Measurements from ENCODE around the gene CYB561A3. TPM values are rescaled to one million over a fixed set of nuclear protein-coding genes. Genes with fewer than 3 reads are reported as not detected.

CYB561A3 gene
- total RNA-seq, 4 donors from 2014 or later: 39.3 to 62.8 (median 49.7) TPM

DNA sequence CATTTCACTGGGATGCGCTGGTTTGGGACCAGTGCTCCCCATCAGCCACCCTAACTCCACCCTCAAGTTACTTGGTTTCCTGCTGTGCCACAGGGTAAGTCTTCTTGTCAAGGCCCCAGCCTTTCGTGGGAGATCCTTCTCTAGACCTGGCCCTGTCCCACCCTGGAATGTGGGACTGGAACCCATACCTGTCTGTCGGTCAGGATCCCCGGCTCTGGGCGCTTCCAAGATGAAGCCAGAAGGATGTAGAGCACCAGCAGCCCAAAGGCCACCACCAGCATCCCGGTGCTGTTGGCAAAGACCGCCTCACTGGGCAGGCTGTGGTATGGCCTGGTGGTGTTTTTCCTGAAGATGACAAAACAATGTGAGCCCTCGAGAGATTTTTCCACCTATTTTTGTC lies 10.9 kb downstream of the CYB561A3 start:
- H3K9me3 ChIP-seq: no peaks in the 10 kb centered on the region
- no peak for DNase-seq
- H3K27me3 ChIP-seq: no peaks in the 10 kb centered on the region
- H3K27ac ChIP-seq: no peak overlapping the region
- 97 to 100% methylated on average over 8 of the region's 8 CpGs for WGBS, 2 donors
- H3K4me1 ChIP-seq: no peaks in the 10 kb centered on the region
- TF ChIP-seq POLR2A (IDR thresholded peaks at IDR 0.05): no peak
- TF ChIP-seq, protein P1, sequence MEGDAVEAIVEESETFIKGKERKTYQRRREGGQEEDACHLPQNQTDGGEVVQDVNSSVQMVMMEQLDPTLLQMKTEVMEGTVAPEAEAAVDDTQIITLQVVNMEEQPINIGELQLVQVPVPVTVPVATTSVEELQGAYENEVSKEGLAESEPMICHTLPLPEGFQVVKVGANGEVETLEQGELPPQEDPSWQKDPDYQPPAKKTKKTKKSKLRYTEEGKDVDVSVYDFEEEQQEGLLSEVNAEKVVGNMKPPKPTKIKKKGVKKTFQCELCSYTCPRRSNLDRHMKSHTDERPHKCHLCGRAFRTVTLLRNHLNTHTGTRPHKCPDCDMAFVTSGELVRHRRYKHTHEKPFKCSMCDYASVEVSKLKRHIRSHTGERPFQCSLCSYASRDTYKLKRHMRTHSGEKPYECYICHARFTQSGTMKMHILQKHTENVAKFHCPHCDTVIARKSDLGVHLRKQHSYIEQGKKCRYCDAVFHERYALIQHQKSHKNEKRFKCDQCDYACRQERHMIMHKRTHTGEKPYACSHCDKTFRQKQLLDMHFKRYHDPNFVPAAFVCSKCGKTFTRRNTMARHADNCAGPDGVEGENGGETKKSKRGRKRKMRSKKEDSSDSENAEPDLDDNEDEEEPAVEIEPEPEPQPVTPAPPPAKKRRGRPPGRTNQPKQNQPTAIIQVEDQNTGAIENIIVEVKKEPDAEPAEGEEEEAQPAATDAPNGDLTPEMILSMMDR (IDR thresholded peaks at IDR 0.05): no peak
- H3K4me3 ChIP-seq (replicated peaks in 1 of 3): no peak overlapping the region
- intact Hi-C loops (cut with DNase I): no loop called here
- H3K36me3 ChIP-seq: peaks cover 13 to 26% of the 10 kb centered on the region in 2 donors

- Histone ChIP-seq H3K36me3 (peaks cover 13 to 26% of the 10 kb centered on the region in 2 donors), H3K9me3 (no peaks in the 10 kb centered on the region), H3K4me1 (no peaks in the 10 kb centered on the region), H3K27me3 (no peaks in the 10 kb centered on the region), H3K27ac (no peak overlapping the region), H3K4me3 (replicated peaks in 1 of 3) (no peak overlapping the region)
- intact Hi-C loops (cut with DNase I): no loop called here
- no peak for DNase-seq
- TF ChIP-seq POLR2A (IDR thresholded peaks at IDR 0.05): no peak
- TF ChIP-seq, protein P1 (IDR thresholded peaks at IDR 0.05): no peak
- 100% methylated on average over 1 of the region's 1 CpG for WGBS, 2 donors
Observed at GRCh38 chr11:61350336-61350735, 11.3 kb downstream of the CYB561A3 start.

GRCh38 chr11:61349916-61350315 lies 11.8 kb downstream of the CYB561A3 start:
- peaks cover 13 to 26% of the 10 kb centered on the region in 2 donors for H3K36me3 ChIP-seq
- H3K27me3 ChIP-seq: no peaks in the 10 kb centered on the region
- no peak for DNase-seq
- H3K4me3 ChIP-seq (replicated peaks in 1 of 3): no peak overlapping the region
- WGBS, 2 donors: 90 to 96% methylated on average over 8 to 10 of the region's 10 CpGs
- no peak overlapping the region for H3K27ac ChIP-seq
- no peaks in the 10 kb centered on the region for H3K4me1 ChIP-seq
- TF ChIP-seq, protein P1 (IDR thresholded peaks at IDR 0.05): no peak
- TF ChIP-seq POLR2A (IDR thresholded peaks at IDR 0.05): no peak
- no peaks in the 10 kb centered on the region for H3K9me3 ChIP-seq
- intact Hi-C loops (cut with DNase I): no loop called here

- no peak for TF ChIP-seq POLR2A (IDR thresholded peaks at IDR 0.05)
- TF ChIP-seq, protein P1 (IDR thresholded peaks at IDR 0.05): no peak
- no peak overlapping the region for H3K27ac ChIP-seq
Observed at GRCh38 chr11:61349189-61349751, 12.4 kb downstream of the CYB561A3 start.

DNA sequence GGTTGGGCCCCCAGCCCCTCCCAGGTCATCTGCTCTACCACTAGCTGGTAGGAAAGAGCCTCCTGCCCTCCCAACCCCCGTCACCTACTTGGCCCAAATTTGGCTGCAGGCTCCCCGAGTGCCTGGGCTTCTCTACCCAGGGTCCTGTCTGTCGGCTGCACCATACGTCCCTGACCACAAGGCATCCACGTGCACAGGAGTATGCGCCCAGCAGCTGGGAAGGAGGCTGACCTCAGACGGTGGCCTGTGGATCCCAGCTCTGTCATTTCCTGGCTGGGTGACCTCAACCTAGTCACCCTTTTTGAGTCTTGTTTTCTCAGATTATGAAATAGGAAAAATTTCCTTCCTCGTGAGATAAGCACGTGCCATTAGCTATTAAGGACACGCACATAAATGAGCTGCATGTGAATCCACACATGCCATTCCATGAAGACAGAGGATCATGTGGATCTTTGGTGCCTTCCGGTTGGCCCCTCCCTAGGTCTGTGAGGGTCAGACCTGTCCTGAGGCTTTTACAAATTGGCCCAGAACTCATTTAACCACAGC lies 13.7 kb downstream of the CYB561A3 start:
- H3K27ac ChIP-seq: no peak overlapping the region
- no peak for TF ChIP-seq POLR2A (IDR thresholded peaks at IDR 0.05)
- TF ChIP-seq, protein P1 (IDR thresholded peaks at IDR 0.05): no peak
- no peak overlapping the region for H3K4me3 ChIP-seq (replicated peaks in 1 of 3)
- DNase-seq: peak; percentile 13 to 18
- intact Hi-C loops (cut with DNase I): no loop called here
- H3K4me1 ChIP-seq: no peaks in the 10 kb centered on the region
- WGBS, 2 donors: 84 to 89% methylated on average over 11 of the region's 11 CpGs
- no peaks in the 10 kb centered on the region for H3K27me3 ChIP-seq
- no peaks in the 10 kb centered on the region for H3K9me3 ChIP-seq
- H3K36me3 ChIP-seq: peaks cover 14 to 16% of the 10 kb centered on the region in 2 donors

More at GRCh38 chr11:61349189-61349751, 12.4 kb downstream of the CYB561A3 start:
- Histone ChIP-seq H3K36me3 (peaks cover 13 to 26% of the 10 kb centered on the region in 2 donors), H3K4me3 (replicated peaks in 1 of 3) (no peak overlapping the region), H3K27me3 (no peaks in the 10 kb centered on the region), H3K4me1 (no peaks in the 10 kb centered on the region), H3K9me3 (no peaks in the 10 kb centered on the region)
- intact Hi-C loops (cut with DNase I): no loop called here
- peak in 1 of 2 donors; percentile 5 for DNase-seq
- WGBS, 2 donors: 90 to 100% methylated on average over 5 of the region's 12 CpGs
